GF-D8 (cell line): ENCODE results near the gene RASA4.
"Not testable (repeated sequence)": the region's sequence is repeated elsewhere in the genome, so short reads cannot be mapped to it uniquely, and the experiment has no call there.

Experiments
- DNase-seq: peaks from one replicate; lab custom pipeline; 2025; lab: John Stamatoyannopoulos, UW

The RASA4 gene

DNA sequence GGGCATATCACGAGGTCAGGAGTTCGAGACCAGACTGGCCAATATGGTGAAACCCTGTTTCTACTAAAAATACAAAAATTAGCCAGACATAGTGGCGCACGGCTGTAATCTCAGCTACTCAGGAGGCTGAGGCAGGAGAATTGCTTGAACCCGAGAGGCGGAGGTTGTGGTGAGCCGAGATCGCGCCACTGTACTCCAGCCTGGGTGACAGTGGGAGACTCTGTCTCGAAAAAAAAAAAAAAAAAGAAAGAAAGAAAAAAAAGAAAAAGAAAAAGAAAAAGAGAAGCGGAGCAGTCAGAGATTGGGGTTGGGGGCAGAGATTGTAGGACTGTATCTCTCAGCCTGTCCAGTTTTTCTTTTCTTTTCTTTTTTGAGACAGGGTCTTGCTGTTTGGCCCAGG, 73.8 kb downstream of the RASA4 start:
- not testable (repeated sequence) for DNase-seq

DNA sequence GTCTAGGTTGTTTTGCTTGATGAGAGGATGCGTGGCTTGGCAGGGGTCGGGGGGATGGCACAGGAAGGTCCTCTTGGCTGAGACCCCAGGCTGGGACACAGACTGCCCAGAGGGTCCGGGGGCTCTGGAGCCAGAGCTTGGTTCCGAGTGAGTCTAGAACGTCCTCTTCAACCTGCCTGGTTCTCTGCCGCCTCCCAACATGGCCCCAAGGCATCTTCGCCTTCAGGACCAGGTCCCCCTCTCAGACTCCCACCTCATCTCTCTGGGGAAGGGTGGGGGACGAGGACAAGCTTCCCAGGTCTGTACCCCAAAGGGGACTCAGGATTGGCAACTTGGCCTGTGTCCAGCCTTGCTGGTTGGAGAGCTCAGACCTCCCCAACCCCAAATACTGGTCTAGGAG, 74.5 kb downstream of the RASA4 start:
- DNase-seq = not testable (repeated sequence)

- not testable (repeated sequence) for DNase-seq
Measured at GRCh38 chr7:102540604-102541003, 76.0 kb downstream of the RASA4 start.

DNA sequence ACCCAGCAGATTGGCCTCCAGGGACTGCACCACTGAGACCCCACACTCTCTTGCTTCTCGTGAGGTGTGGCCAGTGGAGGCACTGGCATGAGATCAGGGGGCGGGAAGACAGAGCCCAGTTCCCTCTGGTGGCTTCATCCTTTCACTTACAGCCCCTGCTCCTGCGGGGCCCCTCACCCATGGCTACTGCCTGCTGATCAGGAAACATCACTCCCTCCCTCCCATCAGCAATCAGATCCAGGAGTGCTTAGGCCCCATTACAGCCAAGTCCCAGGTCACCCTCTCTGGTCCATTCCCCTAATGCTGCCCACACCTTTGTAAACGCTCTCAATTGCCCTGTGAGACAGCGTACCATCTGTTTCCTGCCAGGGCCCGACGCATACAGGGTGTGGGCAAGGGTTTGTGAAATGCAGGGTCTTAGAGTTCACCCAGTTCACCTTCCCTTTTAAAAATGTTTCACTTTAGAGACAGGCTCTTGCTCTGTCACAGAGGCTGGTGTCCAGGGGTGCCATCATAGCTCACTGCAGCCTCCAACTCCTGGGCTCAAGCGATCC, 81.4 kb downstream of the RASA4 start:
- DNase-seq = not testable (repeated sequence)

GRCh38 chr7:102532127-102532526, 84.4 kb downstream of the RASA4 start:
- DNase-seq = not testable (repeated sequence)

GRCh38 chr7:102531583-102531982, 85.0 kb downstream of the RASA4 start:
- not testable (repeated sequence) for DNase-seq

DNA sequence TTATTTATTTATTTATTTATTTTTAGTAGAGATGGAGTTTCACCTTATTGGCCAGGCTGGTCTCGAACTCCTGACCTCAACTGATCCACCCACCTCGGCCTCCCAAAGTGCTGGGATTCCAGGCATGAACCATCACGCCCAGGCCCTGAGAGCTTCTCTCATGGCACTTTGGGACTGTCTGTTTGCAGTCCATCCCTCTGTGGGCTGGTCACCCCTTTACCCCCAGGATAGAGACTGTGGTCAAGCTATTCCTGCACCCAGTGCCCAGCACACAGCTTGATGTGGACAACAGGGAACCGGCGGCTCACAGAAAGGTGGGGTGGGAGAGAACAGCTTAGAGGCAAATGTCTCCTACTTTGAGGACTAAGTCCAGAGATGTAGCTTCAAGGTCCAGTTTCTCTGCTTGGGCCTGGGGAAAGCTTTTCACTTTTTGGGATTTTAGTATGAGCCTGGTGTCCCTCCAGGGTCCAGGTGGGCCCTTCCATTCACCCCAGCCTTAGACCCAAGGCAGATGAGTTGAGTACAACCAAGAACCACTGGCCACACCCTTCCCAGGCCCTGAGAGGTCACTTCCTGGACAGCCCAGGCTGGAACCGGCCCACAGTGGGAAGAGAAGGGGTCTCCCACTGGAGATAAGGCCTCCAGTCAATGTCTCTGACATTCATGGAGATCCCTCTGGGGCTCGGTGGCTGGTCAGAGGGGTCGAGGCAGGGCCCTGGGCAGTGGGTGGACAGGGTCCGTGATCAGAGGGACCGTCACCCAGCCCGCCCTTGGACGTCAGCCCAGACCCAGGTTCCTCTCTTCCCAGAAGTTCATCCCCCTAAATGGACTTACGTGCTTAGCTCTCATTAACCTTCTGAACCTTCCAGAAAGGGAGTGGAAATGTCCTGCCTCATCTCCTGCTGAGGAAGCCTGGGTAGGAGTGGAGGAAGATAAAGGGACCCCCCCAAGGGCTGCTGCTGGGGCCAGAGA, 88.4 kb downstream of the RASA4 start:
- DNase-seq = not testable (repeated sequence)

- not testable (repeated sequence) for DNase-seq
Measured at GRCh38 chr7:102527182-102527581, 89.4 kb downstream of the RASA4 start.

- not testable (repeated sequence) for DNase-seq
Measured at GRCh38 chr7:102524803-102525202, 91.8 kb downstream of the RASA4 start.
